Fibroblast of skin of scalp (primary cell): ENCODE data around the gene GNG12.
A peak's percentile ranks its signal among the peaks of the same experiment; 100 is the strongest.
"Not testable (repeated sequence)": the region's sequence is repeated elsewhere in the genome, so short reads cannot be mapped to it uniquely, and the experiment has no call there.

Experiments
- DNase-seq: peaks from one replicate; pipeline ENCODE4 v3.0.0-alpha.2; 2013

The GNG12 gene

DNA sequence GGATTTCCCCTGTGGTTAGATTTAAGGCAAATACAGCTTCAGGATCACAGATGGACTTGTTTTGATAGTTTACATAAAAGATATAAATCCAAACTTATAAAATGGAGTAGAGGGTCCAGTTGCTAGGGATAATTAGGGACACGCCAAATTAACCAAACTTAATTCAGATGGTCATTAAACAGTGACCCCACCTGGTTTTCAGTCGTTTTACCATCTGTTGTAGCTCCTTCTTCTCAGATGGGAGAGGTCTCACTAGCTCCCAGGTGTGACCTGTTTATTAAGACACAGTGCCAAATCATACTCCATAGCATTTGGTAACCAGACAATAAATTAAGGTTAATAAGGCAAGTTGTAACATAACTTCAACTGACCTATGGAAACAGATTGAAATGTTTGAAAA is 156.3 kb downstream of the GNG12 start:
- no peak for DNase-seq

DNA sequence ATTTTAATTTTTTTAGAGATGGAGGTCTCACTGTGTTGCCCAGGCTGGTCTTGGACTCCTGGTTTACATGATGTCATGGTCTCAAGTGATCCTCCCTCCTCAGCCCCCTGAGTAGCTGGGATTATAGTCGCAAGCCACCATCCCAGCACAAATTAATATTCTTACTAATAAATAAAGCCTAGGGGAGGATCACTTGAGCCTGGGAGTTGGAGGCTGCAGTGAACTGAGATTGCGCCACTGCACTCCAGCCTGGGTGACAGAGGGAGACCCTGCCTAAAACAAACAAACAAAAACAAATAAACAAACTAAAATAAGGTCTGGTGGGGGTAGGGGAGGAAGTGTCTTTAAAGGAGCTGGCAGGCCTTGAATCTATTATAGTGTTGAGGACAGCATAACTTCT is 157.0 kb downstream of the GNG12 start:
- DNase-seq: no peak

DNA sequence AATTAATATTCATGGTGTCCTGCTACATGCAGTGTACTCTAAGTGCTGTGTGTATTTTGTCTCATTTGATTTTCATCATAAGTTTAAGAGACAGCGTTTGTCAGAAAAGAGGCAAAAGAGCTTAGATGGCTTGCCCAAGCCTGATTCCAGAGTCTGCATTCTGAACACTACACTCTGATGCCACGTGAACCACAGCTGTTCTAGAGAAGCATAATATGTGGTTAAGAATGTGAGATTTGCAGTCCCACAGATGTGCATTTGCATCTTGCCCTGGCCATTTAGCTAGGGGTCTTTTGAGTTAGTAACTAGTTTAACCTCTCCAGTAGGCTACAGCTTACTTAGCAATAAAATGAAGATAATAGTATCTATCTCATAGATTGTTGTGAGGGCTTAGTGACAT is 157.5 kb downstream of the GNG12 start:
- peak; percentile 31 for DNase-seq

DNA sequence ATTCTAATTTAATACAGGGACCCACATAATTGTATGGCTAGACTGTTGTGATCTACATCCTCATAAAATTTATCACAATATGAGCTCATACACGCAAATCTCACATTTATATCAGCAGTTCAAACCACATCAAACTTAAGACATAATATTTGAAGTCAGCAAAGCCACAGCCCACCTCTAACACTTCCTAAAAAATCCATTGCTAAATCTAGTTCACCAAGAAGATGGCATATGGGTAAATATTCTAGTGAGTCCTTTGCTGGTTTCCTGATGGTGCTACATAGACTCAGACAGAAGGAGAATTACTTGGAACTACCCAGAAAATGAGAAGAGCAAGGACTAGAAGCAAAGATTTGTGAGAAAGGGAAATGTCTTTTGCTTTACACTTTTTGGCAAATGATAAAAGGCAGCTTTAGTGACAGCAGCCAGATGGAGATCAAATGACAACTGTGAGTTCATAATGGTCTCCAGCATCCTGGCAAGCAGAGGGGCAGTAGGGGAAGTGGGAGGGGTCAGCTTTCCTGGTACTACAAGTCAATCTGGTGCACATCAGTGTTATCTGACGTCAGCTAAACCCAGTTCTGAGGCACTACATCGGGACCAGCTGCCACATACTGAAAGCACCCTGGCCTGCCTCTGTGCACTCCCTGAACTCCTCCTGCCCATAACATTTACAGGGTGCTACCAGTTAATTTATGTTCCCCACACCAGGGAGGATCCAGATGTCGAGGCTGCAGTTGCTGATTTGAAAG is 158.8 kb downstream of the GNG12 start:
- DNase-seq: peak; percentile 47

DNA sequence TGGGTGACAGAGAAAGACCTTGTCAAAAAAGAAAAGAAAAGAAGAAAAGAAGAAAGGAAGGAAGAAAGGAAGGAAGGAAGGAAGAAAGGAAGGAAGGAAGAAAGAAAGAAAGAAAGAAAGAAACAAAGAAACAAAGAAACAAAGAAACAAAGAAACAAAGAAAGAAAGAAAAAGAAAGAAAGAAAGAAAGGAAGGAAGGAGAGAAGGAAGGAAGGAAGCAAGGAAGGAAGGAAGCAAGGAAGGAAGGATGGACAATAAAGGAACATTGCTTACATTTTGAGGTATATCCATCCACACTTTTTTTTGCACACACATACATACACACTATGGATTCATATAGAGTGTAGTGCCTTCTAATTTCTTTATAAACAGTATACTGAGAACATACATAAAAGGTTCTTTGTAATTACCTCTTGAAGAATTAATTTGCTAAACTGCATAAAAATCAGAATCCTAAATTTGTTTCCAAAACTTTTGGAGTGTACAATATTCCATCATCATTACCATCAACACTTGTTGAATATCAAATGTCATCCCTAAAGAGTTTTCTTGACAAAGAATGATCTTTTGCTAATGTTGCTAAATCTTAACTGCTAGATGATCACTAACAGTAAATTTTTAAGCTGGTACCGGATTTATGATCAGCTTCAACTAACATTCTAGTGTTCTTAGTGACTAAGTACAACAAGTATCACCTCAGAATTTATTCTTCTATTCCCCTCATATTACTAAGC is 159.6 kb downstream of the GNG12 start:
- no peak for DNase-seq

DNA sequence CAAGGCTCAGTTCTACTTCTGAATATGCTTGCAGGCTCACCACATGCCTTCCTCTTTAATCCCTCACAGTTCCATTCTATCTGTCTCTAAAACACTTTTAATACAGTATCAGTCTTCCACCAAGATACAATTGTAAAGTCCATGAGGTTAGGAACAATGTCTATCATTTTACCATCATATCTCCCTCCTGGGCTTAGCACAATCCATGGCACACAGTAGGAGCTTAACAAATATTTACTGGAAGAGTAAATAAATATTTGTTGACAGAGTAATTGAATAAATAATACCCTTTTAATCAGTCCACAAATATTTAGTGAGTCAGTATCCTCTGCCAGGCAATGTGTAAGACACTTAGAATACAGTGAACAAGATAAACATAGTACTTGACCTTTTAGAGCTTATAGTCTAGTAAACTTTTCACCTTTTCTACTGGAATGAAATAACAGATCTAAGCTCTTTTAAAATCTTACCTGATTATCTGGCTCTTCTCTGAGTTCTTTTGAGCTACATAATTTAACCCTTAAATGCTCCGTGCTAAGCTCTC is 160.9 kb downstream of the GNG12 start:
- DNase-seq: no peak

DNA sequence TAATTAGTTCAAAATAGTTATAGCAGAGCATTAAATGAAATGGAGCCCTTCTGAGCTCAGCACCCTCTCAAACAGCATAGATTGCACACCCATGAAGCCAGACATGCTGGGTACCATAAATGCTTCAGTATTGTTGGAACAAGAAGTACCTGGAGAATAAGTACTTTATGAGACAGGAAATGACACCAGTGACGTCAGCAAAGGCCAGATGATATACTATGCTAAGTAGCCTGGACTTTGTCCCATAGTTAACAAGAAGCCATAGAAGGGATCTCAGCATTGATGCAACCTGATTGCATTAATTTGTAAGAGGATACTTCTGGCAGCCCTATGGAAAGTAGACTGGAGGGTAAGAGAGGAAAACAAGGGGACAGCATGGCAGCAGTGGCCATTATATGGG is 164.6 kb downstream of the GNG12 start:
- DNase-seq: no peak

DNA sequence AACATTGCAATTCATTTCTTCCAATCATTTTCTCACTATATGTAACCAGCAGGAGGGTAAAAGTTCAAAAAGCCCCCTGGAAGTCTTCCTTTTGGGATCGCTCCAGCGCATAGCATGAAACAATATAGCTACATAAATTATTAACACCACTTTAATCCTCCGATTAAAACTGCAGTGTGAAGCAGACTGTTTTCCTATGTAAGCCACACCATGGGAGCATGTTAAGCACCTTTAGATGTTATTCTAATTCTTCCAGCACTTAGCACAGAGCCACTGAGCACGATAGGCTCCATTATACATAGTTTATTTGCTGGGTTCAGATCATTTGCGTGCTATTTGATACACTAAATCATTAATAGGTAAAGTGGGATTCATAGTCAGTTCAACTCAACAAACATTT is 166.6 kb downstream of the GNG12 start:
- DNase-seq: no peak

DNA sequence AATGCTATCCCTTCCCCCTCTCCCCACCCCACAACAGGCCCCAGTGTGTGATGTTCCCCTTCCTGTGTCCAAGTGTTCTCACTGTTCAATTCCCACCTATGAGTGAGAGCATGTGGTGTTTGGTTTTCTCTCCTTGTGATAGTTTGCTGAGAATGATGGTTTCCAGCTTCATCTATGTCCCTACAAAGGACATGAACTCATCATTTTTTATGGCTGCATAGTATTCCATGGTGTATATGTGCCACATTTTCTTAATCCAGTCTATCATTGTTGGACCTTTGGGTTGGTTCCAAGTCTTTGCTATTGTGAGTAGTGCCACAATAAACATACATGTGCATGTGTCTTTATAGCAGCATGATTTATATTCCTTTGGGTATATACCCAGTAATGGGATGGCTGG is 168.0 kb downstream of the GNG12 start:
- not testable (repeated sequence) for DNase-seq

DNA sequence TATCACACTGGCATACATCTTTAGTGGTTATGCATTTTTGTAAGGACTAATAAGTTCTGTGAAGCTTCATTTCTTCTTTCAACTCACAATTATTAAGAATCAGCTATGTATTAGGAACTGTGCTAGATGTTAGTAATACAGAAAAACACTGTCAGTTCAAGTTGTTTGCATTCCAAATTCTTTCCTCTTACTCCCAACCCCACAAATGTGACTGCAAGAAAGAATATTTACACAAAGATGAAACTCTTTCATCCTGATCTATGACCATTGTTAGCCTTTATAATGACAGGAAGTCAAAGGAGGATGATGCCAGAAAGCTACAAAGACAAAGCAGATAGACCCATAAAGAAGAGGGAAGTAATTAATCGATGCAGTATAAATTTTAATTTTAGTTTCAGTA is 169.2 kb downstream of the GNG12 start:
- no peak for DNase-seq

DNA sequence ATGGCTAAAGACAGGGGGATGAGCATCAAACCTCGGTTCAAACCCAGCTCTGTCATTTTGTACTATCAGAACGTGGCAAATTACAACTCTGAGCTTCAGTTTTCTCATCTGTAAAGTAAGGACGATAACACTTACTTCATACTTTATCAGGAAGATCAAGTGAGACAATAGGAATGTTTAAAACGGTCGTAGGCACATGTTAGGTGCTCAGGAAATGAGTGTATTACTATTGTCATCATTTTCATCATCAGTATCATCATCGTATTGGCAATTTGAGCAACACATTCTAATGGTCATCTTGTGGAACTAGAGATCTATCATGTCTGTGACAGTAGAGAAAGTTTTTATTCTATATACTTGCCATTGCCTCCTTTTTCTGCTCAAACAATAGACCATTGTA is 170.4 kb downstream of the GNG12 start:
- no peak for DNase-seq

DNA sequence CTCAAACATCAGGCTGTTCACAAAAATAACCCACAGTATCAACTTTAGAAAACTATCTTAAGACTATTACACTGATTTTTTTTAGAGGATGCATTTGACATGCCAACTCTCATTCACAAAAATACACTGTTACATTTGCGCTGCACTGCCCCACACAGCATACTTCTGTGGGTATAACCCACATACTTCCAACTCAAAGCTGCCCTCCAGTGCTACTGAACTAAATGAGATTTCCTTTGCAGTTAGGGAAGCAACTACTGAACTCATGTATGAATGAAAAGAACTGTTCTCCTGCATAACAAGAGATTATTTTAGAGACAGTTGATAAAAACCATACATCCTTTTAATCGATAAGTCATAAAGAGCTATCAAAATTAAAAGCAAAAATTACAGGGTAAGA is 174.0 kb downstream of the GNG12 start:
- DNase-seq: no peak

DNA sequence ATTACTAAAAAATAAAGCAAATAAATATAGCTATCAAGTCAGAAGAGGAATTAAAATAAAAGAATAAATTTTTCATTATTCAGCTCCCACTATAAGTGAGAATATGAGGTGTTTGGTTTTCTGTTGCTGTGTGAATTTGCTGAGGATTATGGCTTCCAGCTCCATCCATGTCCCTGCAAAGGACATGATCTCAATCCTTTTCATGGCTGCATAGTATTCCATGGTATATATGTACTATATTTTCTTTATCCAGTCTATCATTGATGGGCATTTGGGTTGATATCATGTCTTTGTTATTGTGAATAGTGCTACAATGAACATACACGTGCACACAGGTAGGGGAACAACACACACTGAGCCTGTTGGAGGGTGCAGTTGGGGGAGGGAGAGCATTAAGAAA is 176.1 kb downstream of the GNG12 start:
- DNase-seq: not testable (repeated sequence)

DNA sequence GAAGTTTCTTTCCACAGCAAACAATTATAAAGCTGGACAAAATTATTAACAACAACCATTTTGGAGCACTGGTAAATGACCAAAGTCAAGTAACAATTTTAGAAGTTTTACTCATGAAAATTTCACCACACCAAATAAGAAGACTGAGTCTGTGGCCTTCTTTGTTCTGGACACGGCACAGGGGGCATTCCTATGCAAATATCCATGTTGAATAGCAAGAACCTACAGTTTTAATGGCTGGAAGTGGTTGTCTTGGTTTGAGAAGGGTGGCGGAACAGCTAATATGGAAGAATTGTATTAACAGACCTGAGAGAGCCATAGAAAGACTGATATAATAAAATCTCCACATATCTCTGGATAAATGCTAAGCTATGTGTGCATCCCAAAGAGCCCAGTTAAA is 177.7 kb downstream of the GNG12 start:
- no peak for DNase-seq

DNA sequence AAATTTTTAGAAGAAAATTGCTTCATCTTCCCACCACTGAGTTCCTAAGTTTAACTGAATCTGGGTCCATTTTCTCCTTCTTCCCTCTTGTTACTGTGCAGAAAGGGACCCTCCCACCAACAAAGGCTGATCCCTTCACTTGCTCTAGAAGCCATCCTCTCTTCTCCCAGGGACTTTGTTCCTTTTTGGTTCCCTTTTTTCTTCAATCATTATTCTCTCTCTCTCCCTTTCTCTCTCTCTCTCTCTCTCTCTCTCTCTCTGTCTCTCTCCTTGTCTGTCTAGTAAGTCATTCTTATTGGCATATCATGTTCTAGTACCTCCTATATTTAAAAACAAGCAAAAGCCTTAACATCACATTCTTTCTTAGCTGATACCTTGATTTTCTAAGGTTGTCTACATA is 180.0 kb downstream of the GNG12 start:
- no peak for DNase-seq

DNA sequence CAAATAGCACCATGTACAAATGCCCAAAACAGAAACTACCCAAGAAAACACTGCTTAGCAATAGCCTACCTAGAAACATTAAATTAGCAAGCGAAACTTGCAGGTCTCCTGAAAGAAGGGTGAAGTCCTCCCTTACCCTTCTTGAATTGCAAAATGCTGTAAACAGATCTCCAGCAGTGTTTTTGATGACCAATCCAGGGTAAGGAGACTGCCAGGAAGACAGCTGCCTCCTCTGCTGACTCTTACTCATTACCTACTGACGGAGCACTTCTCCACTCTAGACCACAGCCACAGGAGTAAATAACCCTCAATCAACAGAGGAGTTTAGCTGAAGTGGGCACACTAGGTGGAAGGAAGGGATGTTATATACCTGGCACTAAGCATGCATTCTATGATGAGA is 180.5 kb downstream of the GNG12 start:
- DNase-seq: no peak
